ENCODE data around the gene OR5H2. TPM values are rescaled to one million over a fixed set of nuclear protein-coding genes. Genes with fewer than 3 reads are reported as not detected.

Gene OR5H2
- total RNA-seq, 1 experiment from 2014 or later: not detected

GRCh38 chr3:98290916-98291315 lies 8.6 kb downstream of the OR5H2 start (continued):
- TF ChIP-seq HMGXB4 (CRISPR knock-in tag; IDR thresholded peaks at IDR 0.05): no peak
- TF ChIP-seq PRRX2 (CRISPR knock-in tag; IDR thresholded peaks at IDR 0.05): no peak
- no peak for TF ChIP-seq ZNF138 (CRISPR knock-in tag; conservative IDR thresholded peaks at IDR 0.05)

GRCh38 chr3:98291332-98291957 lies 9.1 kb downstream of the OR5H2 start:
- H3K27ac Mint-ChIP-seq: no peak overlapping the region
- ATAC-seq (no peak), DNase-seq (ENCODE audit: low spot score) (no peak)
- ChIA-PET POLR2A (no interaction called here), CTCF (interaction anchor here (2.3 kb wide), 1 partner anchor 38 kb away, joined by 10 read pairs; no protein-coding TSS in a partner anchor)
- peaks cover 5% of the 10 kb centered on the region; the same call in 1 of the 2 replicates for H3K27me3 Mint-ChIP-seq (ENCODE audit: low read depth)
- H3K4me1 Mint-ChIP-seq: no peaks in the 10 kb centered on the region
- peaks cover 43% of the 10 kb centered on the region for H3K9me3 Mint-ChIP-seq
- no peak for TF ChIP-seq ZNF138 (CRISPR knock-in tag; conservative IDR thresholded peaks at IDR 0.05)
- TF ChIP-seq JUN (CRISPR knock-in tag; IDR thresholded peaks at IDR 0.05): no peak
- no peak for TF ChIP-seq MAX (CRISPR knock-in tag; IDR thresholded peaks at IDR 0.05)
- no peak for TF ChIP-seq USF1 (CRISPR knock-in tag; IDR thresholded peaks at IDR 0.05)
- no peak for TF ChIP-seq HMGA2 (CRISPR knock-in tag; IDR thresholded peaks at IDR 0.05)
- no peak for TF ChIP-seq SP1 (CRISPR knock-in tag; conservative IDR thresholded peaks at IDR 0.05)
- TF ChIP-seq ZSCAN18 (CRISPR knock-in tag; IDR thresholded peaks at IDR 0.05): no peak
- no peak for TF ChIP-seq TEAD4 (CRISPR knock-in tag; IDR thresholded peaks at IDR 0.05)
- TF ChIP-seq ZMAT4 (CRISPR knock-in tag; IDR thresholded peaks at IDR 0.05): no peak
- no peak for TF ChIP-seq PRDM15 (CRISPR knock-in tag; IDR thresholded peaks at IDR 0.05)
- TF ChIP-seq JAZF1 (CRISPR knock-in tag; IDR thresholded peaks at IDR 0.05): no peak
- H3K36me3 Mint-ChIP-seq: peaks cover 34% of the 10 kb centered on the region
- no peak overlapping the region for H3K4me3 Mint-ChIP-seq

GRCh38 chr3:98322101-98322500 lies 39.8 kb downstream of the OR5H2 start:
- no peak overlapping the region; the same call in 1 of the 2 replicates for H3K27ac Mint-ChIP-seq
- no peak for ATAC-seq
- H3K4me3 Mint-ChIP-seq: peak overlapping the region; percentile 63
- peaks cover 62% of the 10 kb centered on the region for H3K4me1 Mint-ChIP-seq
- no peaks in the 10 kb centered on the region for H3K27me3 Mint-ChIP-seq (ENCODE audit: low read depth)
- CTCF ChIA-PET: no interaction called here
- peaks cover 26% of the 10 kb centered on the region for H3K36me3 Mint-ChIP-seq
- peaks cover 10% of the 10 kb centered on the region for H3K9me3 Mint-ChIP-seq
- POLR2A ChIA-PET: no interaction called here
- no peak for DNase-seq (ENCODE audit: low spot score)
- TF ChIP-seq AR (CRISPR knock-in tag; IDR thresholded peaks at IDR 0.05): no peak
- TF ChIP-seq IRF2 (CRISPR knock-in tag; IDR thresholded peaks at IDR 0.05; ENCODE audit: borderline replicate concordance, low read depth): no peak
- TF ChIP-seq ZNF281 (CRISPR knock-in tag; IDR thresholded peaks at IDR 0.05): no peak
- no peak for TF ChIP-seq TP53 (CRISPR knock-in tag; IDR thresholded peaks at IDR 0.05)
- no peak for TF ChIP-seq NFATC4 (CRISPR knock-in tag; IDR thresholded peaks at IDR 0.05)
- TF ChIP-seq NR3C1 (CRISPR knock-in tag; conservative IDR thresholded peaks at IDR 0.05; ENCODE audit: low read depth): no peak
- TF ChIP-seq TCF7 (CRISPR knock-in tag; IDR thresholded peaks at IDR 0.05; ENCODE audit: low read depth): no peak
- no peak for TF ChIP-seq ZNF138 (CRISPR knock-in tag; conservative IDR thresholded peaks at IDR 0.05)

Data from WTC11 (cell line).